ENCODE measurements around the gene TMEM18.

TMEM18 gene

DNA sequence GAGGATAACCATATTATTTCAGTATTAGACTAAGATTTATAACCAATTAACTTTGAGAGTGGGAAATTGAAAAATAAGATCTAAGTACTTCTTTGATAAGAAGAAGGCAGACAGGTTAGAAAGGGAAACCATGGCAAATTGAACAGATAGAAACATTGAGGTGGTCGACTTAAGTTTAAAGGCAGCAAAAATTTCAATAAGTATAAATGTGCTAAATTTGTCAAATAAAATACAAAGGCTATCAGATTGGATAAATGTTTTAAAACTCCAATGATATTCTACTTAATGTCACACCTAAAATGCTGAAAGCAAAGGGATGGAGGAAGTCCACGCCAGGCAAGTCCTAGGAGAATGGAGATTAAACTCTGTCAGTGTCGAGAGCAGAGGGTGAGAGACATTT, 59.2 kb downstream of the TMEM18 start:
- no peak for DNase-seq (ENCODE audit: low spot score)

Data from pons (tissue), 1 donor.